AG10803 (cell line): ENCODE data around the gene CROCC.
A peak's percentile ranks its signal among the peaks of the same experiment; 100 is the strongest.

Experiments
- DNase-seq: peaks from one replicate; pipeline ENCODE4 v3.0.0; 2010; ENCODE audit warnings: low read depth
- H3K4me3 ChIP-seq: 2 replicates; pipeline ENCODE4 v1.5.1; 2011; ENCODE audit warnings: mild to moderate bottlenecking, low read length, control low read depth
- TF ChIP-seq, protein P1 (sequence below): conservative IDR thresholded peaks from 2 replicates; pipeline ENCODE4 v1.5.1; 2011; ENCODE audit warnings: mild to moderate bottlenecking, low read length, control low read depth, inconsistent platforms

Gene CROCC

DNA sequence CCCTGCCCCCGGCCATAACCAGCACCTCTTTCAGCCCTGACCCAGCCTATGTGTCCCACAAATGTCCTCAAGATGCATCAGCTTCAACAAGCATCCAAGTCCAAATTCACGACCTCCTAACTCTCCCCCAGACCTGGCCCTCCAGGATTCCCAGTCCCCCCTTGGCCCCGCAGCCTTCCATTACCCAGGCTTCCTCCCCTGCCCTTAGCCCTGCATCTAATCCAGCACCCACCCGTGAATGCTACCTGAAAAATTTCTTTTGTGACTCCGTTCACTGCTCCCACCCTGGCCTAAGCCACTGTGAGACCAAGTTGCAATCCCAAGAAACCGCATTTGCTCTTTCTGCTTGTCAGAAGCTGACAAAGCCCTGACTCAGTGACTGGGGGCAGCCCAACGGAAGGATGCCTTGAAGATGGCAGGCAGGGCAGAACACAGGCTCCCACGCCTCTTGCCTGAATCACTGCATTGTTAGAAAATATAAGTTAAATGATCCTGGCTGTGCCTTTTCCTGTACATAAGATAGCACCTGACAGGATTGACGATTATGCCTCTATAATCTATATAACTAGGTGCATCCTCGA is 59.6 kb downstream of the CROCC start:
- peak overlapping the region; percentile 91 for H3K4me3 ChIP-seq
- peak; percentile 95 for DNase-seq
- TF ChIP-seq, protein P1, sequence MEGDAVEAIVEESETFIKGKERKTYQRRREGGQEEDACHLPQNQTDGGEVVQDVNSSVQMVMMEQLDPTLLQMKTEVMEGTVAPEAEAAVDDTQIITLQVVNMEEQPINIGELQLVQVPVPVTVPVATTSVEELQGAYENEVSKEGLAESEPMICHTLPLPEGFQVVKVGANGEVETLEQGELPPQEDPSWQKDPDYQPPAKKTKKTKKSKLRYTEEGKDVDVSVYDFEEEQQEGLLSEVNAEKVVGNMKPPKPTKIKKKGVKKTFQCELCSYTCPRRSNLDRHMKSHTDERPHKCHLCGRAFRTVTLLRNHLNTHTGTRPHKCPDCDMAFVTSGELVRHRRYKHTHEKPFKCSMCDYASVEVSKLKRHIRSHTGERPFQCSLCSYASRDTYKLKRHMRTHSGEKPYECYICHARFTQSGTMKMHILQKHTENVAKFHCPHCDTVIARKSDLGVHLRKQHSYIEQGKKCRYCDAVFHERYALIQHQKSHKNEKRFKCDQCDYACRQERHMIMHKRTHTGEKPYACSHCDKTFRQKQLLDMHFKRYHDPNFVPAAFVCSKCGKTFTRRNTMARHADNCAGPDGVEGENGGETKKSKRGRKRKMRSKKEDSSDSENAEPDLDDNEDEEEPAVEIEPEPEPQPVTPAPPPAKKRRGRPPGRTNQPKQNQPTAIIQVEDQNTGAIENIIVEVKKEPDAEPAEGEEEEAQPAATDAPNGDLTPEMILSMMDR = no peak

DNA sequence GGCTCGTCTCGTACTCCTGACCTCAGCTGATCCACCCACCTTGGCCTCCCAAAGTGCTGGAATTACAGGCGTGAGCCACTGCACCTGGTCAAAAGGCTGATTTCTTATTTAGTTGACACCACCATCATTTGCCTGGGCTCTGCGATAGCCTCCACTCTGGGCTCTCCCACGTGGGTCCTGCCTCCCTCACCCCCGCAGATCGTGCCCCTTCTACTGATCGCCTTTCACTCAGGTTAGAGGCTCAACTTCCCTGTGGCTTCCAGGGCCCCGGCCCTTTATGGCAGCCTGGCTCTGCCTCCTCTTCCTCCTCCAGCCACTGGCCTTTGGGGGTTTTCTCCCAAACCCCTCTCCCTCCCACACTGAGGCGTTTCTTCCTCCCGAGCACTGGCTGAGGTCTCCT is 61.2 kb downstream of the CROCC start:
- no peak for DNase-seq
- no peak overlapping the region for H3K4me3 ChIP-seq
- TF ChIP-seq, protein P1 = no peak

DNA sequence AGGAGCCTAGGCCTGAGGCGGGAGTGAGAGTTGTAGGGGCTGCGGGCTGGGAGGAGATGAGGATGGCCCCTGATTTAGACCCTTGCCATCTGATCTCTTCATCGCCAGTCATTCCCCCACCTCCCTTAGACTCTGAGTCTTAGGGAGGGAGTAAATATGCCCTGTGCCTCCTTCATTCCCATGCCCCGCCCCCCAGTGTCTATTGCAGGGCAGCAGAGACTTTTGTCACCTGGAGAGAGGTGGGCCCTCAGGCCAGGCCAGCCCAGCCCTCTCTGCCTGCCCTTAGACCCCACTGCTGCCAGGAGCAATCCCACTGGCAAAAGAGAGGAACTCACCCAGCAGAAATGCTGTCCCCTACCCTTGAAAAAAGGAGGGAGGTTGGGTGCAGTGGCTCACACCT is 61.9 kb downstream of the CROCC start:
- no peak for DNase-seq
- no peak overlapping the region for H3K4me3 ChIP-seq
- TF ChIP-seq, protein P1 = no peak

DNA sequence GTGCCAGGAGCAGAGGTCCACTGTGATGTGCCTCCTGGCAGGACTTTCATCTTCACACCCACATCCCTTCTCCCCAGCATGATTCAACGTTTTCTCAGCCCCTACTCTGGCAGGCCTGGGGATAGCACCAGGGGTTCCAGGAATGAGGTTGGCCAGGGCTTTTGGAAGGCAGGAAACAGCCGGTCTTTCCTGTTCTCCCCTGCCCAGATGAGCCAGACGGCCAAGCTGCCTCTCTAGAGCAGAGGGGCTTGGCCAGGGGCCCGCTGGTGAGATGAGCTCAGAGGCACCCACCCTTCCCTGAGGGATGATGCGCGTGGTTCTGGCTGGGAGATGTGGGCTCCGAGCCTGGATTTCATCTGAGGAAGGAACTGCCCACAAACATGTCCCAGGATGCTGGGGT is 63.0 kb downstream of the CROCC start:
- TF ChIP-seq, protein P1 = no peak
- peak; percentile 92 for DNase-seq
- no peak overlapping the region for H3K4me3 ChIP-seq

DNA sequence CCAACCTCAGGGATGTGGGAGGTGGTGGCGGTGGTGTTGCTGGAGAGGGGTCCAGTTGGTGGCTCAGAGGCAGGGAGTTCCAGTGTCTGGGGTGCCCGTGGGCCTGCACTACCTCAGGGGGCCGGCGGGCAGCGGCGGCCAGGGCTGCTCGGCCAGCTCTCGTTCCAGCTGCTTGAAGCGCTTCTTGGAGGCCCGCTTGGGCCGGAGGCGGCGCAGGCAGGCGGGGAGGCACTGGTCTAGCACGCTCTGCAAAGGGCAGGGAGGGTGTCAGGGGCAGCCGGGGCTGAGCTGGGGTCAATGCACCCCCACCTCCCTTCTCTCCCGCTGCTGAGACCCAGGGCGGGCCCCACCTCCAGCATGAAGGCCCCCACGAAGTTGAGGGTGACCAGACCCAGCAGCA is 64.4 kb downstream of the CROCC start:
- TF ChIP-seq, protein P1 = no peak
- H3K4me3 ChIP-seq = no peak overlapping the region
- DNase-seq = no peak

DNA sequence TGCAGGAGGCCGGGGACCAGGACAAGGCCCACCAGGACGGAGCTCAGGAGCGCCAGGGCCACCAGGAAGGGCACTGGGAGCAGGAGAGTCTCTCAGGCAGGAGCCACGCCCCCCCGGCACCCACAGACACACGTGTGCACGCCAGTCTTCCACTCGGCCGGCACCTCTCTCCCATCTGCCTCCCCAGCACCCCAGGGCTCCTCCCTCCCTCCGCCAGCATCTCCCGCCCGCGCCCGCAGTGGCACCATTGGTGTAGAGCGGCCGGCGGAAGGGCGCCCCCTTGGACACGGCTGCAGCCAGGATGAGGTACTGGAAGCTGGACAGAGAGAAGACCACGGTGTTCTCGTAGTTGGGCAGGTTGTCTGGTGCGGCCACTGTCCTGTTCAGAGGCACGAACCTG is 64.8 kb downstream of the CROCC start:
- H3K4me3 ChIP-seq = no peak overlapping the region
- TF ChIP-seq, protein P1 = no peak
- no peak for DNase-seq

DNA sequence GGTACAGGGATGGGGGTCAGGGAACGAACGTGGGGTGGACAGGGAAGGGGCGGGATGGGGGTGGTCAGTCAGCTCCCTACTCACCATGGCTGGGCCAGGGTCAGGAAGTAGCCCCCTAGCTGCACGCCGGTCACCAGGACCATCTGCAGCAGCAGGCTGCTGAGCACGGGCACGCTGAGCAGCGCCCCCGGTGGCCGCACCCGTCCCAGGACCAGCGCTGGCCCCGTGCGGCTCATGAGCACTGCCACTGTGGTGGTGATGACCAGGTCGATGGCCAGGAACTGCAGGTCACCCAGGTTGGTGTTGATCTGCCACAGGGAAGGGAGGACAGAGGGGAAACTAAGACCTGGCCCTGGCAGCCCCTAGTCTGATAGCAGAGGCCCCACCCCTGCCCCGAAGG is 65.2 kb downstream of the CROCC start:
- TF ChIP-seq, protein P1 = no peak; the same call in 1 of the 2 replicates
- DNase-seq = no peak
- no peak overlapping the region for H3K4me3 ChIP-seq
